Sigmoid colon (tissue), 7 donors: ENCODE measurements around the gene MEDAG. TPM values are rescaled to one million over a fixed set of nuclear protein-coding genes. Genes with fewer than 3 reads are reported as not detected.

ENCODE experiments used
- DNase-seq: peaks from one replicate; pipeline ENCODE4 v3.0.0-alpha.2; 2019
- H3K27ac ChIP-seq, 4 donors: fragments of 200-600 bp; sonication (generic); one replicate each; pipeline ENCODE4 v1.5.1; 2016 to 2019; ENCODE audit warnings: mild to moderate bottlenecking in 1 of 4
- H3K27me3 ChIP-seq, 3 donors: fragments of 200-600 bp; sonication (generic); one replicate each; pipeline ENCODE4 v1.5.1; 2019; ENCODE audit warnings: mild to moderate bottlenecking in 1 of 3
- H3K36me3 ChIP-seq, 4 donors: fragments of 200-600 bp; sonication (generic); one replicate each; pipeline ENCODE4 v1.5.1; 2016 to 2019
- H3K4me1 ChIP-seq, 4 donors: fragments of 200-600 bp; sonication (generic); one replicate each; pipeline ENCODE4 v1.5.1; 2017 to 2019
- H3K4me3 ChIP-seq, 4 donors: fragments of 200-600 bp; sonication (generic); one replicate each; pipeline ENCODE4 v1.5.1; 2017 to 2019; ENCODE audit warnings: mild to moderate bottlenecking in 2 of 4, moderate library complexity in 1 of 4
- H3K9me3 ChIP-seq, 4 donors: fragments of 200-600 bp in 3 of 4; sonication (generic) in 3 of 4; one replicate each; pipeline versions ENCODE4 v1.5.1 to v1.6.1; 2013 to 2019
- CTCF ChIP-seq, 4 experiments: fragments of 450-650 bp in 3 of 4; fragments of 200-600 bp in 1 of 4; IDR thresholded peaks; one replicate each; pipeline ENCODE4 v1.5.1; 2016 to 2019; ENCODE audit warnings: antibody characterized with exemption in 4 of 4, mild to moderate bottlenecking in 3 of 4, moderate library complexity in 2 of 4
- EP300 ChIP-seq, 4 donors: sonication (generic); formaldehyde crosslinking; IDR thresholded peaks; one replicate each; pipeline ENCODE4 v1.6.1; 2017; ENCODE audit warnings: antibody characterized with exemption in 4 of 4
- POLR2A ChIP-seq, 2 donors: fragments of 450-650 bp; IDR thresholded peaks; one replicate each; pipeline ENCODE4 v1.6.1; 2016; ENCODE audit warnings: antibody characterized with exemption in 2 of 2, mild to moderate bottlenecking in 2 of 2, moderate library complexity in 2 of 2
- POLR2AphosphoS5 ChIP-seq, 4 donors: sonication (generic); formaldehyde crosslinking; IDR thresholded peaks; one replicate each; pipeline ENCODE4 v1.6.1; 2017; ENCODE audit warnings: antibody characterized with exemption in 4 of 4
- WGBS, 2 donors: extraction: QIAGEN DNeasy Blood & Tissue Kit; methylation state at CpG; one replicate each; pipeline ENCODE4 v1.1.7; 2013; 5-methylcytosine and 5-hydroxymethylcytosine counted together
- intact Hi-C: fragments of 100-400 bp; cut with DNase I; formaldehyde crosslinking; loops from one replicate; pipeline ENCODE4 v1.15.1; 2023
- polyA plus RNA-seq, 3 donors: library from polyadenylated mRNA; stranded (reverse); fragments of 200-250 nt; gene quantifications; one replicate each; pipeline ENCODE4 v1.2.3, GENCODE V29; 2013
- total RNA-seq, 4 donors: library from RNA; depleted of rRNA; stranded (reverse); fragments of >200 nt; gene quantifications; one replicate each; pipeline ENCODE4 v1.1.0, GENCODE V29; 2016
- donor health status: healthy with polysubstance abuse.
- donor health status: Bipolar disorder and iron deficiency.
- donor health status: healthy.

The MEDAG gene
- total and polyA plus RNA-seq, 7 donors = 1.4 to 42.1 (median 16.3) TPM

GRCh38 chr13:30861836-30862467 lies 44.1 kb upstream of the MEDAG start:
- intact Hi-C loops = loop anchor here (5.0 to 10.0 kb wide), 2 partner anchors 245 to 397 kb away; partner anchors contain the start of genes HMGB1 and USPL1
- Histone ChIP-seq H3K36me3 (no peaks in the 10 kb centered on the region), H3K4me1 (peaks cover 0 to 58% (median 49%) of the 10 kb centered on the region in 4 donors), H3K9me3 (no peaks in the 10 kb centered on the region), H3K27ac (peak overlapping the region in 2 of 4 donors; percentile 86 to 87), H3K4me3 (no peak overlapping the region), H3K27me3 (no peaks in the 10 kb centered on the region)
- 93 to 97% methylated on average over 7 of the region's 7 CpGs for WGBS, 2 donors
- TF ChIP-seq POLR2A (IDR thresholded peaks at IDR 0.05) (no peak), EP300 (IDR thresholded peaks at IDR 0.05) (no peak), CTCF (IDR thresholded peaks at IDR 0.05) (no peak), POLR2AphosphoS5 (IDR thresholded peaks at IDR 0.05) (no peak)
- no peak for DNase-seq

GRCh38 chr13:30862707-30863106 lies 43.4 kb upstream of the MEDAG start:
- Histone ChIP-seq H3K4me1 (peaks cover 0 to 63% (median 49%) of the 10 kb centered on the region in 4 donors), H3K27ac (peak overlapping the region; percentile 73 to 87 (median 86)), H3K9me3 (no peaks in the 10 kb centered on the region), H3K4me3 (peak overlapping the region in 1 of 4 donors; percentile 4), H3K27me3 (no peaks in the 10 kb centered on the region), H3K36me3 (no peaks in the 10 kb centered on the region)
- WGBS, 2 donors = 67 to 89% methylated on average over 17 of the region's 17 CpGs
- intact Hi-C loops = loop anchor here (5.0 to 10.0 kb wide), 2 partner anchors 245 to 398 kb away; partner anchors contain the start of genes HMGB1 and USPL1
- no peak for TF ChIP-seq POLR2A (IDR thresholded peaks at IDR 0.05)
- no peak for TF ChIP-seq CTCF (IDR thresholded peaks at IDR 0.05)
- peak in 1 of 4 donors; percentile 41 for TF ChIP-seq EP300 (IDR thresholded peaks at IDR 0.05)
- TF ChIP-seq POLR2AphosphoS5 (IDR thresholded peaks at IDR 0.05) = peak in 1 of 4 donors; percentile 50
- DNase-seq = peak; percentile 85

- Histone ChIP-seq H3K9me3 (no peaks in the 10 kb centered on the region), H3K27me3 (no peaks in the 10 kb centered on the region), H3K4me3 (no peak overlapping the region), H3K36me3 (no peaks in the 10 kb centered on the region), H3K27ac (peak overlapping the region; percentile 73 to 87 (median 86)), H3K4me1 (peaks cover 0 to 64% (median 49%) of the 10 kb centered on the region in 4 donors)
- 88 to 91% methylated on average over 8 of the region's 8 CpGs for WGBS, 2 donors
- TF ChIP-seq EP300 (IDR thresholded peaks at IDR 0.05) = no peak
- no peak for TF ChIP-seq POLR2AphosphoS5 (IDR thresholded peaks at IDR 0.05)
- TF ChIP-seq CTCF (IDR thresholded peaks at IDR 0.05) = no peak
- TF ChIP-seq POLR2A (IDR thresholded peaks at IDR 0.05) = no peak
- intact Hi-C loops = loop anchor here (5.0 to 10.0 kb wide), 2 partner anchors 246 to 398 kb away; partner anchors contain the start of genes HMGB1 and USPL1
- no peak for DNase-seq
Measured at GRCh38 chr13:30863231-30863630, 42.8 kb upstream of the MEDAG start.

GRCh38 chr13:30863796-30864195 lies 42.3 kb upstream of the MEDAG start:
- Histone ChIP-seq H3K27ac (peak overlapping the region; percentile 73 to 87 (median 86)), H3K4me3 (no peak overlapping the region), H3K9me3 (no peaks in the 10 kb centered on the region), H3K4me1 (peaks cover 0 to 70% (median 53%) of the 10 kb centered on the region in 4 donors), H3K36me3 (no peaks in the 10 kb centered on the region), H3K27me3 (no peaks in the 10 kb centered on the region)
- no peak for TF ChIP-seq POLR2AphosphoS5 (IDR thresholded peaks at IDR 0.05)
- TF ChIP-seq EP300 (IDR thresholded peaks at IDR 0.05) = no peak
- TF ChIP-seq CTCF (IDR thresholded peaks at IDR 0.05) = no peak
- no peak for TF ChIP-seq POLR2A (IDR thresholded peaks at IDR 0.05)
- WGBS, 2 donors = 91 to 94% methylated on average over 7 of the region's 7 CpGs
- no peak for DNase-seq
- intact Hi-C loops = loop anchor here (5.0 to 10.0 kb wide), 2 partner anchors 246 to 399 kb away; partner anchors contain the start of genes HMGB1 and USPL1
